NCI-H1436 treated with DMSO at 0.1 percent for 48 hours (cell line): ENCODE measurements around the gene FAM13A.
A peak's percentile ranks its signal among the peaks of the same experiment; 100 is the strongest.
"Not testable (repeated sequence)": the region's sequence is repeated elsewhere in the genome, so short reads cannot be mapped to it uniquely, and the experiment has no call there.

ENCODE experiments used
- DNase-seq: peaks from one replicate; lab custom pipeline; 2025; lab: John Stamatoyannopoulos, UW

Gene FAM13A

GRCh38 chr4:89042055-89042454 lies 14.9 kb downstream of the FAM13A start:
- no peak for DNase-seq

DNA sequence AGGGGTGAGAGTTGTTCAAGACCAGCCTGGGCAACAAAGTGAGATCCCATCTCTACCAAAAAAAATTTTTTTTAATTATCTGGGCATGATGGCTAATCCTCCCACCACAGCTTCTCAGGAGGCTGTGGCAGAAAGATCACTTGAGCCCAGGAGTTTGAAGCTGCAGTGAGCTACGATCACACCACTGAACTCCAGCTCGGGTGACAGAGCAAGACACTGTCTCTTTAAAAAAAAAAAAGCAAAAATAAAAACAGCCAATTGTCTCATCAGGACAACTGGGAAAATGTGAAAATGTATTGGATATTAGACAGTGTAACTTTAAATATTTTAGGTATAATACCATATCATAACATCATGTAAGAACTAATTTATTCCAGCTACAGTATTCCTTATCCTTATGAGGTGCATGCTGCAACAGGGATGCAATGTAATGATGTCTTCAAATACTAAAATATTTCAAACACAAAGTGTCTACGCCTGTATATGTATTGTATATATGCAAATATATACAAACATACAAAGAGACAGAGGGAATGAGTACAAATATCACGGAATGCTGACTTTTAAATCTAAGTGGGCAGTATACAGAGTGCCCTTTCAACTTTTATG lies 17.2 kb downstream of the FAM13A start:
- no peak for DNase-seq

- no peak for DNase-seq
These were observed 20.4 kb downstream of the FAM13A start for GRCh38 chr4:89036535-89036934.

GRCh38 chr4:89031272-89031671 lies 25.7 kb downstream of the FAM13A start:
- DNase-seq: no peak

GRCh38 chr4:89029591-89029990 lies 27.4 kb downstream of the FAM13A start:
- DNase-seq: no peak

GRCh38 chr4:89026542-89026941 lies 30.4 kb downstream of the FAM13A start:
- DNase-seq: no peak

DNA sequence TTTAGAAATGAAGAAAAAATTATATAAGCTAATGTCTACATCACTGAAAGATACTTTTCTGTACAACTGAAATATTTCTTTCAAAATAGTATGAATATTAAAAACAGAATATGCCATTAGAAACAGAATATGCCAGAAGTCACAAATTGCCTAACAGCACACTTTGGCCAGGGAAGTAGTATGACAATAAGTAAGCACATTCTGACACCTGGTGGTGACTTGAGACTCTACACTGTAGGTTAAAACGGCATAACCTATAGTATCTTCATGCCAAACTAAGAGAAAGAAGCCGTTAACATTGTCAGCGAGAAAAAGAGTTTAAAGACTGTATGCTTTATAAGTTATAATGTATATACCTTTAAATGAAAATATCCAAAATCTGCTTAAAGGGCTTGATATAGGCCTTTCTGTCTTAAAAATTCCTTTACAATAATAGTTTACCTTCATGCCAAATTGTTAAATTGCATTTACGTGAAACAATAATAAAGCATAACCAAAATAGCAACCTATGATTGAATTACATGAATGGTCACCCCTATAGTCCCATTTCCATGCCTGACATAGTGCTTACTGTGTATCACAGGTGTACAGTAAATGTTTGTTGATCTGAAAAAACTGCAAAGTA lies 32.8 kb downstream of the FAM13A start:
- DNase-seq: peak; percentile 49

DNA sequence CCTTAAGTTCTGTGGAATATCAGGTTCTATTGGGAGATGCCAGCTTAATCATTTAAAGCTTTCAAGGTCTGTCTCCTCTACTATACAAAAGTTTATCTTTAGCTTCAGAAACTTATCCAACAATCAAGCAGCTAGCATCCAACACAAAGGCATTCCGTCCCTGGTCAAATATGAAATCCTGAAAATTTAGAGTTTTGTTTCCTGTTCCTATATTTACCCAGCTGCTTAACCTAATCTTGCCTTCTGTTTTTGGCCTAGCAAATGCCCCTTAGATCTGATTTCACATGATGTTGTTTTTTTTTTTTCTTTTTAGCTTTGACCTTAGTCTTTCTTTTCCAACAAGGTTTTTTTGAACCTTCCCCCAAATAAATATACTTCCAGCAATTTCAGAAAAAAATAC lies 33.8 kb downstream of the FAM13A start:
- DNase-seq: no peak

GRCh38 chr4:89022426-89023128 lies 34.4 kb downstream of the FAM13A start:
- no peak for DNase-seq

- no peak for DNase-seq
These were observed 35.3 kb downstream of the FAM13A start for GRCh38 chr4:89021684-89022083.

GRCh38 chr4:89021062-89021461 lies 35.9 kb downstream of the FAM13A start:
- DNase-seq: no peak

DNA sequence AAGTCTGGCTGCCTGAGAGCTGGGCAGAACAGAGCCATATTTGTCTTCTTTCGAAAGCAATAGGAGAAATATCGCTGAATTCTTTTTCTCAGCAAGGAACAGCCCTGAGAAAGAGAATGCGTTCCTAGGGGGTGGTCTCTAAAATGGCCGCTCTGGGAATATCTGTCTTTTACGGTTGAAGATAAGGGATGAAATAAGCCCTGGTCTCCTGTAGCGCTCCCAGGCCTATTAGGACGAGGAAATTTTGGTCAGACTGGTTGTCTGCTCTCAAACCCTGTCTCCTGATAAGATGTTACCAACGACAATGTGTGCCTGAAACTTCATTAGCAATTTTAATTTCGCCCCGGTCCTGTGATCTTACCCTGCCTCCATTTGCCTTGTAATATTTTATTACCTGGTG lies 42.1 kb downstream of the FAM13A start:
- DNase-seq: not testable (repeated sequence)

GRCh38 chr4:89009761-89010369 lies 47.1 kb downstream of the FAM13A start:
- no peak for DNase-seq

DNA sequence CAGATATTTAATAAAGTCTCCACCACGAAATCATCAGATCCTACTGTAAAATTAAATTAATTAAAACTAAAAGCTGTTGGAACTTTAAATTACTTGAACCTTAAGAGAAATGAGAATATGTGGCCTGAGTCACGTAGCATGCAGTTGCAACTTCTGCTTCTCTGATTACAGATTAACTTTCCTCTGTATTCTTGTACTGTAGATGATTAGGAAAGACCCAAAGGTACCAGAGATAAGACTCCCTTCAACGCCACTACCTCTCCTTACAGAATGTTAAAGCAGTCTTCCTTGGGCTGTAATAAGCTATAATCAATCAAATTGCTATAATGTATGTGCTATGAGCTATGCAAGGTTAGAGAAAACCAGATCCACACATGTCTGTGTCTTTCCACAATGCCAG lies 47.9 kb downstream of the FAM13A start:
- no peak for DNase-seq

GRCh38 chr4:89008166-89008565 lies 48.8 kb downstream of the FAM13A start:
- DNase-seq: no peak

DNA sequence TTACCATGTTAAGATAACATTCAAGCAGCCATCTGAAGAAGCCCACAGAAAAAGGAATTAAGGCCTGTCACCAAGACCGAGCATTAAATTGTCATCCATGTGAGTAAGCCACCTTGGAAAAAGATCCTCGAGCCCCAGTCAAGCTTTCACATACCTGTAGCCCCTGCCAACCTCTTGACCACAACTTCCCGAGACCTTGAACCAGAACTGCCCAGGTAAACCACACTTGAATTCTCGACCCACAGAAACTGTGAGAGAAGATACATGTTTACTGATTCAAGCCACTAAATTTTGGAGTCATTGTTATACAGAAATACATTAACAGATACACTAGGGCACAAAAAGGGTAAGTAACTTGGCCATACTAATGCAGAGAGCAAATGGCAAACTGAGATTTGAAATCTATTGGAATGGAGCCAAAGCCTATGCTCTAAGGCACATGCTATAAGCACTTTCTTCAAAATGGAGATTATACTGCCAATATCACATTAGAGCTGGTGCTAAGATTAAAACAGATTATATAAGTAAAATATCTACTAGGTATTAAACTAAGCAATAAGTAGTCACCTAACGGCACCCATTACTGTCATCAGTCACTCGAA lies 49.5 kb downstream of the FAM13A start:
- no peak for DNase-seq

DNA sequence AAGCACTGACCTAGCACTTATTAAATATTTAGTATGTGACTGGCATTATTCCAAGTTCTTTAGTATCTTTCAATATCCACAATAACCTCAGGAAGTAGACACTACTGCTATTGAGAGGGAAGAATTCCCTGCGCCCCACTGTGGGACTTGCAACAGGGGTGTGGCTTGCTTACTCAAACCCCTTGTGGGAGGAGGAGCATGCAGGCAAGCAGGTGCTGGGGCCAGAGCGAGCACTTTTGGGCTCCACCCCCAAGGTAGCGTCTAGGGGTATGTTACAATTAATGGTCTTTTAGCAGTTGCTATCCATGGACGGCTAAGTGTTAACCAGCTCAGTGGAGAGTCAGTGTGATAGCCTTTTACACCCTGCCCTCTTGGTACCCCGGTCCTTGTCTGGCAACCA lies 50.7 kb downstream of the FAM13A start:
- no peak for DNase-seq

DNA sequence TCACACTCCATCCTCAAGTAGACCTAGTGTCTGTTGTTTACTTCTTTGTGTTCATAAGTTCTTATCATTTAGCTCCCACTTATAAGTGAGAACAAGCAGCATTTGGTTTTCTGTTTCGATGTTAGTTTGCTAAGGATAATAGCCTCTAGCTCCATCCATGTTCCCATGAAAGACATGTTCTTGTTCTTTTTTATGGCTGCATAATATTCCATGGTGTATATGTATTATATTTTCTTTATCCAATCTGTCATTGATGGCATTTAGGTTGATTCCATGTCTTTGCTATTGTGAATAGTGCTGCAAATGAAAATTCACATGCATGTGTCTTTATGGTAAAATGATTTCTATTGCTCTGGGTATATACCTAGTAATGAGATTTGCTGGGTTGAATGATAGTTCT lies 51.9 kb downstream of the FAM13A start:
- not testable (repeated sequence) for DNase-seq

GRCh38 chr4:89001647-89002445 lies 55.1 kb downstream of the FAM13A start:
- DNase-seq: peak; percentile 99

DNA sequence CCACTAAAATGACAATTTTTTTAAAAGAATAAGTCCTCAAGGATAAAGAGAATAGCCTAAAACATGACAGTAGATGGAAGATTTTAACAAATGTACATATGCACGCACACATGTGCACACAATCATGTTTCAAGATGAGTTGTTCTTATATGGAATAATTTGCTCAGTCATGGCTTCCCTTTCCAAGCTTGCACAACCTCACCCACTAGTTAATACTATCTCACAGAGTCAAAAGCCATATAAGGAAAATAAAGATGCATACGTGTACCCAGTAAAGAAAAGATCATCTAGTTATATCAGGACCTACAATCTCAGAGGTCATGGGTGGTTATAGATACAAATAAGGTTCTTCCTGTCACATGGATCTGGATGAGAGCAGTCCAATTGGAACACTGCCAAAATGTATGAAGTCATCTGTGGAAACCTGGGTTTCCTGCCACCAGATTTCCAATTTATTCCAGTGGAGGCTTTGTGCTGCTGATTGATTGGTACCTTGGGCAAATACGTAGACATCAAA lies 56.1 kb downstream of the FAM13A start:
- peak; percentile 92 for DNase-seq

DNA sequence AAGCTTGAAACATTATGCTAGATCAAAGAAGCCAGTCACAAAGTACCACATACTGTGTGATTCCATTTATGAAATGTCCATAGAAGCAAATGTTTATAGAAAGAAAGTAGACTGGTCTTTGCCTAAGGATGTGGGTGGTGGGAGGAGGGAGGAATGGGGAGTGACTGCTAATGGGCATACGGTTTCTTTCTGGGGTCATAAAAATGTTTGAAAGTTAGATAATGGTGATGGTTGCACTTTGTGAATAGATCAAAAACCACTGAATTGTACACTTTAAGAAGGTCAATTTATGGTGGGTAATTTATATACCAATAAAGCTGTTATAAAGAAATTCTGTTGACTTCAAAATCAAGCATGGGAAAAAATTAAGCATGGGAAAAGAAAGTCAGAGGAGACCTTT lies 56.6 kb downstream of the FAM13A start:
- DNase-seq: no peak
